ENCODE data around the gene ADAM10.

ADAM10 gene

GRCh38 chr15:58562135-58562534, 187.4 kb downstream of the ADAM10 start:
- no peak overlapping the region for H3K27ac ChIP-seq (ENCODE audit: low read depth, low read length)
- H3K4me1 ChIP-seq (ENCODE audit: control insufficient read depth in 5 of 5, insufficient read depth in 5 of 5, low read length in 5 of 5), result peaks cover 0 to 29% (median 12%) of the 10 kb centered on the region in 5 donors
- H3K4me3 ChIP-seq (ENCODE audit: low read depth in 1 of 5, low read length in 5 of 5), result no peak overlapping the region
- H3K9ac ChIP-seq (ENCODE audit: low read length in 5 of 5), result no peak overlapping the region
- no peaks in the 10 kb centered on the region for H3K9me3 ChIP-seq (ENCODE audit: control insufficient read depth in 5 of 5, low read length in 5 of 5)
- H3K36me3 ChIP-seq (ENCODE audit: control insufficient read depth in 5 of 5, insufficient read depth in 5 of 5, low read length in 5 of 5), result no peaks in the 10 kb centered on the region
- H3K27me3 ChIP-seq (ENCODE audit: control insufficient read depth in 5 of 5, insufficient read depth in 4 of 5, low read length in 5 of 5), result no peaks in the 10 kb centered on the region

GRCh38 chr15:58561321-58561720, 188.2 kb downstream of the ADAM10 start:
- Histone ChIP-seq H3K27me3 (ENCODE audit: control insufficient read depth in 5 of 5, insufficient read depth in 4 of 5, low read length in 5 of 5) (no peaks in the 10 kb centered on the region), H3K4me1 (ENCODE audit: control insufficient read depth in 5 of 5, insufficient read depth in 5 of 5, low read length in 5 of 5) (peaks cover 0 to 28% (median 12%) of the 10 kb centered on the region in 5 donors), H3K27ac (ENCODE audit: low read depth, low read length) (no peak overlapping the region)

GRCh38 chr15:58559904-58560588, 189.5 kb downstream of the ADAM10 start:
- no peaks in the 10 kb centered on the region for H3K9me3 ChIP-seq (ENCODE audit: control insufficient read depth in 5 of 5, low read length in 5 of 5)
- H3K4me1 ChIP-seq (ENCODE audit: control insufficient read depth in 5 of 5, insufficient read depth in 5 of 5, low read length in 5 of 5), result peaks cover 0 to 16% (median 3%) of the 10 kb centered on the region in 5 donors

More at GRCh38 chr15:58561321-58561720, 188.2 kb downstream of the ADAM10 start:
- H3K4me3 ChIP-seq (ENCODE audit: low read depth in 1 of 5, low read length in 5 of 5), result no peak overlapping the region
- no peaks in the 10 kb centered on the region for H3K9me3 ChIP-seq (ENCODE audit: control insufficient read depth in 5 of 5, low read length in 5 of 5)
- H3K9ac ChIP-seq (ENCODE audit: low read length in 5 of 5), result no peak overlapping the region
- H3K36me3 ChIP-seq (ENCODE audit: control insufficient read depth in 5 of 5, insufficient read depth in 5 of 5, low read length in 5 of 5), result no peaks in the 10 kb centered on the region

GRCh38 chr15:58558777-58559176, 190.7 kb downstream of the ADAM10 start:
- Histone ChIP-seq H3K27ac (ENCODE audit: low read depth, low read length) (no peak overlapping the region), H3K9ac (ENCODE audit: low read length in 5 of 5) (no peak overlapping the region), H3K4me3 (ENCODE audit: low read depth in 1 of 5, low read length in 5 of 5) (no peak overlapping the region), H3K27me3 (ENCODE audit: control insufficient read depth in 5 of 5, insufficient read depth in 4 of 5, low read length in 5 of 5) (no peaks in the 10 kb centered on the region), H3K36me3 (ENCODE audit: control insufficient read depth in 5 of 5, insufficient read depth in 5 of 5, low read length in 5 of 5) (no peaks in the 10 kb centered on the region), H3K4me1 (ENCODE audit: control insufficient read depth in 5 of 5, insufficient read depth in 5 of 5, low read length in 5 of 5) (peaks cover 0 to 13% (median 0%) of the 10 kb centered on the region in 5 donors), H3K9me3 (ENCODE audit: control insufficient read depth in 5 of 5, low read length in 5 of 5) (no peaks in the 10 kb centered on the region)

More at GRCh38 chr15:58559904-58560588, 189.5 kb downstream of the ADAM10 start:
- H3K4me3 ChIP-seq (ENCODE audit: low read depth in 1 of 5, low read length in 5 of 5), result no peak overlapping the region
- no peaks in the 10 kb centered on the region for H3K36me3 ChIP-seq (ENCODE audit: control insufficient read depth in 5 of 5, insufficient read depth in 5 of 5, low read length in 5 of 5)
- no peak overlapping the region for H3K27ac ChIP-seq (ENCODE audit: low read depth, low read length)
- H3K27me3 ChIP-seq (ENCODE audit: control insufficient read depth in 5 of 5, insufficient read depth in 4 of 5, low read length in 5 of 5), result no peaks in the 10 kb centered on the region
- no peak overlapping the region for H3K9ac ChIP-seq (ENCODE audit: low read length in 5 of 5)

- Histone ChIP-seq H3K4me1 (ENCODE audit: control insufficient read depth in 5 of 5, insufficient read depth in 5 of 5, low read length in 5 of 5) (peaks cover 0 to 16% (median 12%) of the 10 kb centered on the region in 5 donors), H3K27me3 (ENCODE audit: control insufficient read depth in 5 of 5, insufficient read depth in 4 of 5, low read length in 5 of 5) (no peaks in the 10 kb centered on the region), H3K9ac (ENCODE audit: low read length in 5 of 5) (no peak overlapping the region), H3K4me3 (ENCODE audit: low read depth in 1 of 5, low read length in 5 of 5) (no peak overlapping the region), H3K36me3 (ENCODE audit: control insufficient read depth in 5 of 5, insufficient read depth in 5 of 5, low read length in 5 of 5) (no peaks in the 10 kb centered on the region), H3K9me3 (ENCODE audit: control insufficient read depth in 5 of 5, low read length in 5 of 5) (no peaks in the 10 kb centered on the region), H3K27ac (ENCODE audit: low read depth, low read length) (no peak overlapping the region)
Measured at GRCh38 chr15:58556541-58556940, 193.0 kb downstream of the ADAM10 start.

GRCh38 chr15:58556028-58556361, 193.5 kb downstream of the ADAM10 start:
- no peaks in the 10 kb centered on the region for H3K9me3 ChIP-seq (ENCODE audit: control insufficient read depth in 5 of 5, low read length in 5 of 5)
- H3K4me1 ChIP-seq (ENCODE audit: control insufficient read depth in 5 of 5, insufficient read depth in 5 of 5, low read length in 5 of 5), result peaks cover 0 to 21% (median 16%) of the 10 kb centered on the region in 5 donors
- H3K4me3 ChIP-seq (ENCODE audit: low read depth in 1 of 5, low read length in 5 of 5), result no peak overlapping the region
- H3K36me3 ChIP-seq (ENCODE audit: control insufficient read depth in 5 of 5, insufficient read depth in 5 of 5, low read length in 5 of 5), result no peaks in the 10 kb centered on the region
- no peaks in the 10 kb centered on the region for H3K27me3 ChIP-seq (ENCODE audit: control insufficient read depth in 5 of 5, insufficient read depth in 4 of 5, low read length in 5 of 5)
- no peak overlapping the region for H3K27ac ChIP-seq (ENCODE audit: low read depth, low read length)
- H3K9ac ChIP-seq (ENCODE audit: low read length in 5 of 5), result no peak overlapping the region

- H3K9ac ChIP-seq (ENCODE audit: low read length in 5 of 5), result no peak overlapping the region
- H3K36me3 ChIP-seq (ENCODE audit: control insufficient read depth in 5 of 5, insufficient read depth in 5 of 5, low read length in 5 of 5), result no peaks in the 10 kb centered on the region
- H3K4me1 ChIP-seq (ENCODE audit: control insufficient read depth in 5 of 5, insufficient read depth in 5 of 5, low read length in 5 of 5), result peaks cover 0 to 21% (median 16%) of the 10 kb centered on the region in 5 donors
- no peak overlapping the region for H3K27ac ChIP-seq (ENCODE audit: low read depth, low read length)
- no peak overlapping the region for H3K4me3 ChIP-seq (ENCODE audit: low read depth in 1 of 5, low read length in 5 of 5)
- no peaks in the 10 kb centered on the region for H3K27me3 ChIP-seq (ENCODE audit: control insufficient read depth in 5 of 5, insufficient read depth in 4 of 5, low read length in 5 of 5)
- H3K9me3 ChIP-seq (ENCODE audit: control insufficient read depth in 5 of 5, low read length in 5 of 5), result no peaks in the 10 kb centered on the region
Measured at GRCh38 chr15:58555162-58556027, 194.1 kb downstream of the ADAM10 start.

- H3K27ac ChIP-seq (ENCODE audit: low read depth, low read length), result no peak overlapping the region
- no peaks in the 10 kb centered on the region for H3K9me3 ChIP-seq (ENCODE audit: control insufficient read depth in 5 of 5, low read length in 5 of 5)
Measured at GRCh38 chr15:58554758-58555157, 194.7 kb downstream of the ADAM10 start.

GRCh38 chr15:58553365-58553918, 196.1 kb downstream of the ADAM10 start:
- H3K27ac ChIP-seq (ENCODE audit: low read depth, low read length), result no peak overlapping the region
- H3K9me3 ChIP-seq (ENCODE audit: control insufficient read depth in 5 of 5, low read length in 5 of 5), result no peaks in the 10 kb centered on the region
- H3K36me3 ChIP-seq (ENCODE audit: control insufficient read depth in 5 of 5, insufficient read depth in 5 of 5, low read length in 5 of 5), result no peaks in the 10 kb centered on the region
- H3K4me1 ChIP-seq (ENCODE audit: control insufficient read depth in 5 of 5, insufficient read depth in 5 of 5, low read length in 5 of 5), result peaks cover 0 to 16% (median 13%) of the 10 kb centered on the region in 5 donors
- H3K27me3 ChIP-seq (ENCODE audit: control insufficient read depth in 5 of 5, insufficient read depth in 4 of 5, low read length in 5 of 5), result no peaks in the 10 kb centered on the region
- no peak overlapping the region for H3K4me3 ChIP-seq (ENCODE audit: low read depth in 1 of 5, low read length in 5 of 5)
- H3K9ac ChIP-seq (ENCODE audit: low read length in 5 of 5), result no peak overlapping the region

More at GRCh38 chr15:58554758-58555157, 194.7 kb downstream of the ADAM10 start:
- no peaks in the 10 kb centered on the region for H3K27me3 ChIP-seq (ENCODE audit: control insufficient read depth in 5 of 5, insufficient read depth in 4 of 5, low read length in 5 of 5)
- no peak overlapping the region for H3K9ac ChIP-seq (ENCODE audit: low read length in 5 of 5)
- H3K4me1 ChIP-seq (ENCODE audit: control insufficient read depth in 5 of 5, insufficient read depth in 5 of 5, low read length in 5 of 5), result peaks cover 0 to 21% (median 16%) of the 10 kb centered on the region in 5 donors
- H3K36me3 ChIP-seq (ENCODE audit: control insufficient read depth in 5 of 5, insufficient read depth in 5 of 5, low read length in 5 of 5), result no peaks in the 10 kb centered on the region
- no peak overlapping the region for H3K4me3 ChIP-seq (ENCODE audit: low read depth in 1 of 5, low read length in 5 of 5)

Data from subcutaneous abdominal adipose tissue (tissue), 5 donors.